ENCODE results near the gene BROX. TPM values are rescaled to one million over a fixed set of nuclear protein-coding genes. Genes with fewer than 3 reads are reported as not detected.
A peak's percentile ranks its signal among the peaks of the same experiment; 100 is the strongest.

Gene BROX
- total RNA-seq, 1 experiment from 2014 or later: 49.8 TPM

DNA sequence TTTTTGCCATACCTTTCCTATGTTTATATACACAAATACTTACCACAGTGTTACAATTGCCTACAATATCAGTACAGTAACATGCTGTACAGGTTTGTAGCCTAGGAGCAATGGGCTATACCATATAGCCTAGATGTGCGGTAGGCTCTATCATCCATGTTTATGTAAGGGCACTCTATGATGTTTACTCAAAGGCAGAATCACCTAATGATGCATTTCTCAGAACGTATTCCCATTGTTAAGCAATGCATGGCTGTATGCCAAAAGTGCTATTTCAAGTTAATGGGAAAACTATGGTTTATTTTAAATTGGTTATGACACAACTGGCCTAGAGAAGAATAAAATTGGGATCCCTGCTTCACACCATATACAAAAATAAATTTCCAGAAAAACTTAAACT is 65.6 kb downstream of the BROX start:
- H3K27ac ChIP-seq (ENCODE audit: low read length): no peak overlapping the region
- ATAC-seq (peak; percentile 45; the same call in 1 of the 2 replicates), DNase-seq (ENCODE audit: low read depth, low spot score) (peak; percentile 61)
- POLR2A ChIA-PET: no interaction called here
- no peaks in the 10 kb centered on the region for H3K27me3 ChIP-seq (ENCODE audit: control insufficient read depth, insufficient read depth, low read length)
- intact Hi-C loops (cut with micrococcal nuclease; ENCODE audit: unreplicated experiment): no loop called here
- H3K4me1 ChIP-seq (ENCODE audit: control insufficient read depth, insufficient read depth, low read length): no peaks in the 10 kb centered on the region
- H3K9me3 ChIP-seq (ENCODE audit: control insufficient read depth, insufficient read depth, low read depth, low read length): no peaks in the 10 kb centered on the region
- H3K36me3 ChIP-seq (ENCODE audit: control insufficient read depth, insufficient read depth, low read length): no peaks in the 10 kb centered on the region
- TF ChIP-seq, protein P1, sequence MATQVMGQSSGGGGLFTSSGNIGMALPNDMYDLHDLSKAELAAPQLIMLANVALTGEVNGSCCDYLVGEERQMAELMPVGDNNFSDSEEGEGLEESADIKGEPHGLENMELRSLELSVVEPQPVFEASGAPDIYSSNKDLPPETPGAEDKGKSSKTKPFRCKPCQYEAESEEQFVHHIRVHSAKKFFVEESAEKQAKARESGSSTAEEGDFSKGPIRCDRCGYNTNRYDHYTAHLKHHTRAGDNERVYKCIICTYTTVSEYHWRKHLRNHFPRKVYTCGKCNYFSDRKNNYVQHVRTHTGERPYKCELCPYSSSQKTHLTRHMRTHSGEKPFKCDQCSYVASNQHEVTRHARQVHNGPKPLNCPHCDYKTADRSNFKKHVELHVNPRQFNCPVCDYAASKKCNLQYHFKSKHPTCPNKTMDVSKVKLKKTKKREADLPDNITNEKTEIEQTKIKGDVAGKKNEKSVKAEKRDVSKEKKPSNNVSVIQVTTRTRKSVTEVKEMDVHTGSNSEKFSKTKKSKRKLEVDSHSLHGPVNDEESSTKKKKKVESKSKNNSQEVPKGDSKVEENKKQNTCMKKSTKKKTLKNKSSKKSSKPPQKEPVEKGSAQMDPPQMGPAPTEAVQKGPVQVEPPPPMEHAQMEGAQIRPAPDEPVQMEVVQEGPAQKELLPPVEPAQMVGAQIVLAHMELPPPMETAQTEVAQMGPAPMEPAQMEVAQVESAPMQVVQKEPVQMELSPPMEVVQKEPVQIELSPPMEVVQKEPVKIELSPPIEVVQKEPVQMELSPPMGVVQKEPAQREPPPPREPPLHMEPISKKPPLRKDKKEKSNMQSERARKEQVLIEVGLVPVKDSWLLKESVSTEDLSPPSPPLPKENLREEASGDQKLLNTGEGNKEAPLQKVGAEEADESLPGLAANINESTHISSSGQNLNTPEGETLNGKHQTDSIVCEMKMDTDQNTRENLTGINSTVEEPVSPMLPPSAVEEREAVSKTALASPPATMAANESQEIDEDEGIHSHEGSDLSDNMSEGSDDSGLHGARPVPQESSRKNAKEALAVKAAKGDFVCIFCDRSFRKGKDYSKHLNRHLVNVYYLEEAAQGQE (IDR thresholded peaks at IDR 0.05; ENCODE audit: insufficient read depth in 1 of 2, low read depth in 2 of 2, low read length in 1 of 2): no peak
- TF ChIP-seq, protein P2, sequence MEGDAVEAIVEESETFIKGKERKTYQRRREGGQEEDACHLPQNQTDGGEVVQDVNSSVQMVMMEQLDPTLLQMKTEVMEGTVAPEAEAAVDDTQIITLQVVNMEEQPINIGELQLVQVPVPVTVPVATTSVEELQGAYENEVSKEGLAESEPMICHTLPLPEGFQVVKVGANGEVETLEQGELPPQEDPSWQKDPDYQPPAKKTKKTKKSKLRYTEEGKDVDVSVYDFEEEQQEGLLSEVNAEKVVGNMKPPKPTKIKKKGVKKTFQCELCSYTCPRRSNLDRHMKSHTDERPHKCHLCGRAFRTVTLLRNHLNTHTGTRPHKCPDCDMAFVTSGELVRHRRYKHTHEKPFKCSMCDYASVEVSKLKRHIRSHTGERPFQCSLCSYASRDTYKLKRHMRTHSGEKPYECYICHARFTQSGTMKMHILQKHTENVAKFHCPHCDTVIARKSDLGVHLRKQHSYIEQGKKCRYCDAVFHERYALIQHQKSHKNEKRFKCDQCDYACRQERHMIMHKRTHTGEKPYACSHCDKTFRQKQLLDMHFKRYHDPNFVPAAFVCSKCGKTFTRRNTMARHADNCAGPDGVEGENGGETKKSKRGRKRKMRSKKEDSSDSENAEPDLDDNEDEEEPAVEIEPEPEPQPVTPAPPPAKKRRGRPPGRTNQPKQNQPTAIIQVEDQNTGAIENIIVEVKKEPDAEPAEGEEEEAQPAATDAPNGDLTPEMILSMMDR (IDR thresholded peaks at IDR 0.05): no peak
- no peak for TF ChIP-seq POLR2AphosphoS5 (IDR thresholded peaks at IDR 0.05; ENCODE audit: low read depth, low read length)
- TF ChIP-seq TCF7L2 (IDR thresholded peaks at IDR 0.05; ENCODE audit: low read depth, low read length): no peak
- TF ChIP-seq SIN3A (IDR thresholded peaks at IDR 0.05; ENCODE audit: borderline replicate concordance, insufficient read depth, low read depth, low read length): no peak
- BruUV-seq (replicated peaks): no TSS peak
- in situ Hi-C loops (cut with HindIII; ENCODE audit: low pct_unique_long_range_greater_than_20kb, low sequenced_read_pairs): no loop called here
- no peak overlapping the region for H3K4me3 ChIP-seq (ENCODE audit: low read depth in 2 of 2, low read length in 2 of 2)
- CTCF ChIA-PET: no interaction called here

DNA sequence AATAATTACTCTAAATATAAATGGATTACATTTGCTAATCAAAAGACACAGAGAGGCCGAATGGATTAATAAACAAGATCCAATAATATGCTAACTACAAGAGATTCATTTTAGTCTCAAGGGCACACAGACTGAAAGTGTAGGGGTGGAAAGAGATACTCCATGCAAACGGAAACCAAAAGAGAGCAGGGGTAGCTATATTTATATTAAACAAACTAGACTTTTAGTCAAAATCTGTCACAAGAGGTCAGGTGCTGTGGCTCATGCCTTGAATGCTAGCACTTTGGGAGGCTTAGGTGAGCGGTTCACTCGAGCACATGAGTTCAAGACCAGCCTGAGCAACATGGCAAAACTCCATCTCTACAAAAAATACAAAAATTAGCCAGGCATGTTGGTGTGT is 68.9 kb downstream of the BROX start:
- ChIA-PET CTCF (no interaction called here), POLR2A (no interaction called here)
- ATAC-seq (no peak), DNase-seq (ENCODE audit: low read depth, low spot score) (no peak)
- intact Hi-C loops (cut with micrococcal nuclease; ENCODE audit: unreplicated experiment): no loop called here
- Histone ChIP-seq H3K36me3 (ENCODE audit: control insufficient read depth, insufficient read depth, low read length) (no peaks in the 10 kb centered on the region), H3K9me3 (ENCODE audit: control insufficient read depth, insufficient read depth, low read depth, low read length) (no peaks in the 10 kb centered on the region), H3K27me3 (ENCODE audit: control insufficient read depth, insufficient read depth, low read length) (no peaks in the 10 kb centered on the region), H3K4me1 (ENCODE audit: control insufficient read depth, insufficient read depth, low read length) (no peaks in the 10 kb centered on the region), H3K27ac (ENCODE audit: low read length) (no peak overlapping the region), H3K4me3 (ENCODE audit: low read depth in 2 of 2, low read length in 2 of 2) (no peak overlapping the region)
- in situ Hi-C loops (cut with HindIII; ENCODE audit: low pct_unique_long_range_greater_than_20kb, low sequenced_read_pairs): no loop called here
- TF ChIP-seq TCF7L2 (IDR thresholded peaks at IDR 0.05; ENCODE audit: low read depth, low read length) (no peak), POLR2AphosphoS5 (IDR thresholded peaks at IDR 0.05; ENCODE audit: low read depth, low read length) (no peak), SIN3A (IDR thresholded peaks at IDR 0.05; ENCODE audit: borderline replicate concordance, insufficient read depth, low read depth, low read length) (no peak)
- TF ChIP-seq, protein P2 (IDR thresholded peaks at IDR 0.05): no peak
- TF ChIP-seq, protein P1 (IDR thresholded peaks at IDR 0.05; ENCODE audit: insufficient read depth in 1 of 2, low read depth in 2 of 2, low read length in 1 of 2): no peak
- no TSS peak for BruUV-seq (replicated peaks)
